MCF 10A (cell line): ENCODE results near the gene ENSA. TPM values are rescaled to one million over a fixed set of nuclear protein-coding genes. Genes with fewer than 3 reads are reported as not detected.
A peak's percentile ranks its signal among the peaks of the same experiment; 100 is the strongest.

Experiments
- BruUV-seq: library from RNA; stranded (reverse); fragments of 400-500 nt; replicated peaks from 2 replicates; lab custom pipeline; 2021; lab: Mats Ljungman, UMichigan
- CTCF ChIA-PET: fragments of 300-600 bp; sonication (Branson Sonifier 250); formaldehyde crosslinking; extraction: SDS; loops from one replicate; lab custom pipeline; 2021; ENCODE audit warnings: antibody characterized with exemption, inconsistent platforms; lab: Yijun Ruan, JAX
- POLR2A ChIA-PET: fragments of 300-600, 350-650 bp; sonication (Branson Sonifier 250); formaldehyde crosslinking; extraction: SDS; loops from one replicate; lab custom pipeline; 2020; ENCODE audit warnings: antibody characterized with exemption, inconsistent platforms; lab: Yijun Ruan, JAX
- DNase-seq: peaks from one replicate; pipeline ENCODE4 v3.0.0-alpha.2; 2018; ENCODE audit not compliant: unreplicated experiment
- H3K27ac Mint-ChIP-seq: one replicate; pipeline ENCODE4 v1.8.0; 2022; ENCODE audit warnings: mild to moderate bottlenecking, low read depth, mixed read lengths; ENCODE audit not compliant: unreplicated experiment
- H3K27me3 Mint-ChIP-seq: one replicate; pipeline ENCODE4 v1.8.0; 2022; ENCODE audit warnings: mixed read lengths; ENCODE audit not compliant: insufficient read depth, unreplicated experiment
- H3K36me3 Mint-ChIP-seq: one replicate; pipeline ENCODE4 v1.8.0; 2022; ENCODE audit warnings: mild to moderate bottlenecking, moderate library complexity, mixed read lengths; ENCODE audit not compliant: insufficient read depth, unreplicated experiment
- H3K4me1 Mint-ChIP-seq: one replicate; pipeline ENCODE4 v1.8.0; 2022; ENCODE audit warnings: mixed read lengths; ENCODE audit not compliant: insufficient read depth, unreplicated experiment
- H3K4me3 Mint-ChIP-seq: one replicate; pipeline ENCODE4 v1.8.0; 2022; ENCODE audit warnings: mild to moderate bottlenecking, moderate library complexity, mixed read lengths; ENCODE audit not compliant: unreplicated experiment
- H3K9me3 Mint-ChIP-seq: one replicate; pipeline ENCODE4 v1.8.0; 2022; ENCODE audit warnings: mixed read lengths; ENCODE audit not compliant: unreplicated experiment
- intact Hi-C: fragments of 100-400 bp; cut with micrococcal nuclease; formaldehyde crosslinking; loops from 2 replicates; pipeline ENCODE4 v1.14.1; 2022
- total RNA-seq: library from RNA; stranded (reverse); gene quantifications from 2 replicates; pipeline ENCODE4 v1.2.3, GENCODE V29; 2022
- TF ChIP-seq, protein P1 (sequence below): fragments of 200-600 bp; IDR thresholded peaks from one replicate; pipeline ENCODE4 v1.8.0; 2022; ENCODE audit warnings: antibody characterized with exemption, mild to moderate bottlenecking; ENCODE audit not compliant: unreplicated experiment

The ENSA gene
- total RNA-seq, 1 experiment from 2014 or later: 294 TPM

DNA sequence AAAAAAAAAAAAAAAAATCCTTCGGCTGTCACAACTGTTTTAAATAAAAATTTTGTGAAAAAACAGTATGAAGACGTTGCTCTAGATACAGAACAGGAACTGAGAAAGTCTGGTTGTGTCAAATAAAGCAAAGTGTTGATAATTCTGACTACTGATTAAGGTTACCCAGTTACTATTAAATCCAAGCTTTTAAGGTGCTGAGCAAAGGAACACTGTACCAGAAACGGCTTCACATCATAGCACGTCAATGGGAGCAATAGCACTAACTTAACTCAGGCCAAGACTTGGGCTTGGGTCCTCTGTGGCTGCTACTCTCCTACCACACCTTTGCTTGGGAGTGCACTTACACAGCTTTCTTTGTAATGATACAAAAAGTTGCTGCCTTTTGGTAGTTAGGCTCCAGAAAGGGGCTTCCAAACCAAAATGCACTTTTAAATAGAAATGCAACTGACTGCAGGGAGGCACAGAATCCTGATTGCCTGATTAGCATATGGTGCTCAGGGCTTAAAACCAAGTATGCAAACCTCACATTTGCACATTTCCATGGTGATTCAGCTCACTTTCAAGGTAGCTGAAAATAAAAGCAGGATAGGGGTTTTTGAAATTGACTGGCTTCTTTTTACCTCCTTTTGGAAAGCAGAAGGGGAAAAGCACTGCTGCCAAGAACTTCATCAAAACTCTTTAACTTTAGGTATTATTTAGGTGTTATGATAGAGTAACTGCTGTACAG, 56.3 kb downstream of the ENSA start:
- POLR2A ChIA-PET: interaction anchor here (0.6 to 27.7 kb wide), 11 partner anchors 14 to 682 kb away, joined by 3 to 1801 read pairs (median 4); partner anchors contain the start of genes ADAMTSL4, ENSA, RPRD2 and SETDB1
- H3K36me3 Mint-ChIP-seq: peaks cover 94% of the 10 kb centered on the region
- intact Hi-C loops: no loop called here
- peaks cover 45% of the 10 kb centered on the region for H3K4me1 Mint-ChIP-seq
- DNase-seq: peak; percentile 53
- H3K4me3 Mint-ChIP-seq: peak overlapping the region; percentile 99
- H3K27me3 Mint-ChIP-seq: no peaks in the 10 kb centered on the region
- BruUV-seq: no TSS peak
- H3K9me3 Mint-ChIP-seq: no peaks in the 10 kb centered on the region
- CTCF ChIA-PET: interaction anchor here (0.5 to 12.7 kb wide), 5 partner anchors 12 to 508 kb away, joined by 3 to 245 read pairs (median 3); no protein-coding TSS in a partner anchor
- TF ChIP-seq, protein P1, sequence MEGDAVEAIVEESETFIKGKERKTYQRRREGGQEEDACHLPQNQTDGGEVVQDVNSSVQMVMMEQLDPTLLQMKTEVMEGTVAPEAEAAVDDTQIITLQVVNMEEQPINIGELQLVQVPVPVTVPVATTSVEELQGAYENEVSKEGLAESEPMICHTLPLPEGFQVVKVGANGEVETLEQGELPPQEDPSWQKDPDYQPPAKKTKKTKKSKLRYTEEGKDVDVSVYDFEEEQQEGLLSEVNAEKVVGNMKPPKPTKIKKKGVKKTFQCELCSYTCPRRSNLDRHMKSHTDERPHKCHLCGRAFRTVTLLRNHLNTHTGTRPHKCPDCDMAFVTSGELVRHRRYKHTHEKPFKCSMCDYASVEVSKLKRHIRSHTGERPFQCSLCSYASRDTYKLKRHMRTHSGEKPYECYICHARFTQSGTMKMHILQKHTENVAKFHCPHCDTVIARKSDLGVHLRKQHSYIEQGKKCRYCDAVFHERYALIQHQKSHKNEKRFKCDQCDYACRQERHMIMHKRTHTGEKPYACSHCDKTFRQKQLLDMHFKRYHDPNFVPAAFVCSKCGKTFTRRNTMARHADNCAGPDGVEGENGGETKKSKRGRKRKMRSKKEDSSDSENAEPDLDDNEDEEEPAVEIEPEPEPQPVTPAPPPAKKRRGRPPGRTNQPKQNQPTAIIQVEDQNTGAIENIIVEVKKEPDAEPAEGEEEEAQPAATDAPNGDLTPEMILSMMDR: no peak
- peak overlapping the region; percentile 82 for H3K27ac Mint-ChIP-seq

Other genes with a start within 250 kb of the ENSA start
- 43.1 and 65.3 TPM in 2 replicates for gene TARS2, start 142.2 kb downstream of the ENSA start, total RNA-seq
- gene ECM1, start 121.5 kb downstream of the ENSA start, total RNA-seq: 1.7 and 3.2 TPM in 2 replicates
- not detected in 2 replicates for gene FALEC, start 113.9 kb downstream of the ENSA start, total RNA-seq
- gene ADAMTSL4, start 80.2 kb downstream of the ENSA start, total RNA-seq: 9.6 and 13.3 TPM in 2 replicates
- gene MCL1, start 50.0 kb downstream of the ENSA start, total RNA-seq: 497 and 624 TPM in 2 replicates
- gene GOLPH3L, start 67.5 kb upstream of the ENSA start, total RNA-seq: 68.5 and 76.9 TPM in 2 replicates
- gene HORMAD1, start 91.3 kb upstream of the ENSA start, total RNA-seq: not detected in 2 replicates
- 0.75 and 0.86 TPM in 2 replicates for gene CTSS, start 136.2 kb upstream of the ENSA start, total RNA-seq
- gene CTSK, start 178.6 kb upstream of the ENSA start, total RNA-seq: 6.2 and 6.4 TPM in 2 replicates
- gene ARNT, start 247.0 kb upstream of the ENSA start, total RNA-seq: 40.3 and 42.9 TPM in 2 replicates